PC-9 (cell line): ENCODE measurements around the gene PIBF1.

Experiments
- CTCF ChIP-seq: fragments of 200-600 bp; sonication (generic); conservative IDR thresholded peaks from 2 replicates; pipeline ENCODE4 v1.6.1; 2017; ENCODE audit warnings: mixed run types, antibody characterized with exemption, mild to moderate bottlenecking, moderate library complexity
- EZH2 ChIP-seq: fragments of 200-600 bp; sonication (generic); IDR thresholded peaks from 2 replicates; pipeline ENCODE4 v1.8.0; 2017; ENCODE audit warnings: antibody characterized with exemption, low read depth

- no peak for TF ChIP-seq CTCF
- TF ChIP-seq EZH2, result no peak
These were observed 275.5 kb downstream of the PIBF1 start for GRCh38 chr13:73057284-73058063.
